HG03066 (cell line): Measurements from ENCODE around the gene SDR9C7.
"Not testable (repeated sequence)": the region's sequence is repeated elsewhere in the genome, so short reads cannot be mapped to it uniquely, and the experiment has no call there.

Source experiments
- ATAC-seq: cut with Tn5 transposase; IDR thresholded peaks from one replicate; pipeline ENCODE4 v1.9.1; 2021; ENCODE audit warnings: low read depth; ENCODE audit not compliant: unreplicated experiment

The SDR9C7 gene

DNA sequence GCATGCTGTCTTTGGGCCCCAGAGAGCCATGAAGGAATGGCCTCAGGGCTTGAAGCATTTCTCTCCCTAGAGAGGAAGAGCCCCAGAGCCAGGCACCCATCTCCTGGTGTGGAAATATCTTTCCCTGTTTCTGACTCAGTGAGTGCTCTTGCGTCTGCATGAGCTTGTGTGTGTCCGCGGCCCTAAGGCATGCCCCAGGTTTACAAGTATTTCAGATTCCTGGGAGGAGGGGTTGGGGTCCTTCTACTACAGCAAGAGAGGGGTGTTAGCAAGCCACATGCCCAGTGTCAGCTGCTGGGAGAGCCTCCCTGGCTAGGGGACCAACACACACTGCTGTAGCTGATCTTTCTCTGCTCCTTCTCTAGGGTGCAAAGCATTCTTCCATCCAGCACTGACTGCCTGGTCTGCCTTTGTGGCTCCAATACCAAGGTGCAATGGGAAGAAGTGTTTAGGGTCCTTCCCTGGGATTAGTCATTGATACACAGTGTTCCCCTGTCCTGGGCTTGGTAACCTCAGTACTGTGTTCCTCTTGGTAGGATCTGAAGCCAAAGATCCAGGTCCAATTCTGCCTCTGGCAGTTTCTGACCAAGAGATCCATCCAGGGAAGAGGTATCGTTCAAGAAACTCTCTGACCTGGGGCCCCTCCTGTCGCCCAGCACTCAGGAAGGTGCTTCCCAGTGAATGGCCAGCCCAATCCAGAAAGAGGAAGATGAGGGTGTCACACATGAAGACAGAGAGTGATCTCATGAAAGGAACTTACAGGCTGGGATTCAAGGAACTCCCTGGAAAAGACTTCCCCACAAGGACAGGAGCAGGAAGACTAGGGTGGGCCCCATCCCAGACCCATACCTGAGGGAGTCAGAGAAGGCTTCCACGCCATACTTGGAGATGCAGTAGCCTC is 20.1 kb upstream of the SDR9C7 start:
- no peak for ATAC-seq

DNA sequence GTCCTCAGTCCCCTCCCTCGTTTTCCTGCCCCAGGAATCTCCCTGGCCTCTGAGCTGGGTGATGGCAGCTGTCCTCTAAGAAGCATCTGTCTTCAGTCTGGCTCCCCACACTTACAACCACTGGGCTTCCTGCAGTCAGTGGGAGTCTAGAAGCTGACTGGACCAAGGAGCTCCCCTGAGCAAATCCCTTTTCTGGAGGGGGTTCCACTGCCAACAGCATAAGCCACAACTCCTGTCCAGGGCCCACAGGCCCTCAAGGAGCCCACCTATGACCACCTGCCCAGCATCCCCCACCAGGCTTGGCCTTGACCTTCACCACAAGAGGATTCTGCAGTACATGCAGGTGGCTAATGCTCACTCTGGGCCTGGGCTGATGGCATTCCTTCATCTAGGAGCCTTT is 19.1 kb upstream of the SDR9C7 start:
- ATAC-seq = no peak

DNA sequence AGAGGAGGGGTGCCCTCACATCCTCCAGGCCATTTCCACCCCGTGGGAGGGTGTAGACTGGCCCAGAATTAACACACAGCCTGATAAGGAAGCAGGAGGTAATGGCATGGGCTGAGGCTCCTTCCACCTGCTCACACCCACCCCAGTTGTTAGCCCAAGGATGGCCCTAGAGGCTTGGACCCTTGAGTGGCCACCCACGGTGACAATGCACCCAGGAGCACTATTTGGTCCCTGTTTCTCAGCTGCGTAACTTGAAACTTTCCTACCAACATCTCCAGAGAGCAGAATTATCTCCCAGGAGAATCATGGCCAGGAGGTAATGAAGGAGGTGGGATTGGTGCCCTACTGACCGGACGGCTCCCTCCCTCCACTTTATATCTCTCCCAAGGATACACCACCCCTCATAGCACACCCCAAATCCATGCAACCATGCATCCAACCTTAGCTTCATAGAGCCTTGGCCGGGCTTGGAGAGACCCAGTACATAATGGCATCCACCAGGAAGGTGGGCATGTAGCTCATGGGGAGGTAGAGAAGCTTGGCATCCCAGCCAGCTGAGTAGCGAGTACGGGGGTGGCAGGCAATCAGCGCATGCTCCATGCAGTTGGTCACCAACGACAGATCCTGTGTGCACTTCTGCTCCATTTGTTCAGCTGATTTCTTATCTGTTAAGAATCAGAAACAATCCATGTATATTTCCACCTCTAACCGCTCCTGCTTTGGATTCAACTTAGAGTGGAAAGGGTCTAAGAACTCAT is 17.6 kb upstream of the SDR9C7 start:
- no peak for ATAC-seq

DNA sequence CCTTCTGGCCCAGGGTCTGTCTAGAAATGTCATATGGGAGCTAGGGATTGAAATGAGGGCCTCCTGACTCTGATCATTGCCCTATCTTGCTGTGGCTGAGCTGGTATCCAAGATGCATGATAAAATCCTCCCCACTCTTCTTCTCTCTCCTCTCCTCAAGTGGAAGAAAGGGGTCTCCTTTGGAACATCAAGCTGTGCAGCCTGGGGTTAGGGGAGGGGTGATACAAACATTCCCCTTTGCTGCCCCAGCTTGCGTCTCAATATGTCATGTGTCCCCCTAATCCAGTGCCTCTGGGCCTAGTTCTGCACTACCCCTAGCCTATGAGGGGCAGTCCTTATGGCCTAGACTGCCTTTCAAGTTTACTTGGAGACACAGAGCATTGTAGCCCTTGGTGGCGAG is 14.7 kb upstream of the SDR9C7 start:
- ATAC-seq = no peak

DNA sequence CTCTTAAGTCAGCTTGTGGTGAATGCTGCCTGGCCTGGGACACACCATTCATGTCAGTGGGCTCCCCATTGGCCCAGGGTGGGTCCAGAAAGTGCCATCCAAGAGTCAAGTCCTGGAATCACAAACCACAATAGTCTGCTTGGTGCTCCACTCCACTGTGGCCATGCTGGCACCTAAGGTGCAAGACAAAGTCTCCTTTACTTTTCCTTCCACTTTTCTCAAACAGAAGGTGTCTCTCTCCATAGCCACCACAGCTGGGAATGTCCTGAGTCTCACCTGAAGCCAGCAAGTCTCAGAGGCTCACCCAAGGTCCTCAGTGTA is 14.2 kb upstream of the SDR9C7 start:
- ATAC-seq = no peak

DNA sequence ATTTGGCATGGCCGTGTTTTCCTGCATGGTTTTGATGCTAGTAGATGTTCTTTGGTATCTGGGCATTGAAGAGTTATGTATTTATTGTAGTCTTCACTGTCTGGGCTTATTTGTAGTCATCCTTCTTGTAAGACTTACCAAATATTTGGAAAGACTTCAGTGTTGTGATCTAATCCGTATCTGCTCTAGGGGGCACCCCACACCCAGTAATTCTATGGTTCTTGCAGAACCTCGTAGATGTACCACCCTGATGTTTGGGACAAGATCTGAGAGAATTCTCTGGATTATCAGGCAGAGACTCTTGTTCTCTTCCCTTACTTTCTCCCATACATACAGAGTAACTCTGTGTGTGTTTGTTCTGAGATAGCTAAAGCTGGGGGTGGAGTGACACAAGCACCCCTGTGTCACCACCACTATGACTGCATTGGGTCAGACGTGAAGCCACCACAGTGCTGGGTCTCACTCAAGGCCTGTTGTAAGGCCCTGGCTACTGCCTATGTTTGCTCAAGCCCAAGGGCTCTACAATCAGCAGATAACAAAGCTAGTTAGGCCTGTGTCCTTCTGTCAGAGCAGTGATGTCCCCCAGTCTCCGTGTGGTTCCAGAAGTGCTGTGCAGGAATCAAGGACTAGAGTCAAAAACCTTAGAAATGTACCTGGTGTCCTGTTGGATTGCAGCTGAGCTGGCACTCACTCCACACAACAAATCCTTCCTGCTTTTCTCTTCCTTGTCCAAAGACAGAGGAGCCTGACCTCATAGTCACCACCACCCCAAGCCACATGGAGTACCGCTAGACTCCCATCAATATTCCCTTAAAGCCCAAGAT is 13.6 kb upstream of the SDR9C7 start:
- ATAC-seq = no peak

DNA sequence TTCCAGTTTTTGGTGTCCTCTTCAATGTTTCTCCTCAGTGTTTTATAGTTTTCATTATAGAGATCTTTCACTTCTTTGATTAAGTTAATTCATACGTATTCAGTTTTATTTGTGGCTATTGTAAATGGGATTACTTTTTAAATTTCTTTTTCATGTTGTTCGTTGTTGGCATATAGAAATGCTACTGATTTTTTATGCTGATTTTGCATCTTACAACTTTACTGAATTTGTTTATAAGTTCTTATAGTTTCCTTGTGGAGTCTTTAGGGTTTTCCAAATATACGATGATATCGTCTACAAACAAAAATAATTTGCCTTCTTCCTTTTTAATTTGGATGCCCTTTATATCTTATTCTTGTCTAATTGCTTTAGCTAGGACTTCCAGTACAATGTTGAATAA is 9.7 kb upstream of the SDR9C7 start:
- no peak for ATAC-seq

DNA sequence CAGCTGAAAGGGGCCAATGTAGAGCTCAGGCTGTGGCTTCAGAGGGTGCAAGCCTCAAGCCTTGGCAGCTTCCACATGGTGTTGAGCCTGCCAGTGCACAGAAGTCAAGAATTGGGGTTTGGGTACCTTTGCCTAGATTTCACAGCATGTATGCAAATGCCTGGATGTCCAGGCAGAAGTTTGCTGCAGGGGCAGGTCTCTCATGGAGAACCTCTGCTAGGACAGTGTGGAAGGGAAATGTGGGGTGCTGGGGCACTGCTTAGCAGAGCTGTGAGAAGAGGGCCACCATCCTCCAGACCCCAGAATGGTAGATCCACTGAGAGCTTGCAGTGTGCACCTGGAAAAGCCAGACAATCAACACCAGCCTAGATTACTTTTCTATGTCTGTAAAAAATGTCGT is 9.2 kb upstream of the SDR9C7 start:
- not testable (repeated sequence) for ATAC-seq

DNA sequence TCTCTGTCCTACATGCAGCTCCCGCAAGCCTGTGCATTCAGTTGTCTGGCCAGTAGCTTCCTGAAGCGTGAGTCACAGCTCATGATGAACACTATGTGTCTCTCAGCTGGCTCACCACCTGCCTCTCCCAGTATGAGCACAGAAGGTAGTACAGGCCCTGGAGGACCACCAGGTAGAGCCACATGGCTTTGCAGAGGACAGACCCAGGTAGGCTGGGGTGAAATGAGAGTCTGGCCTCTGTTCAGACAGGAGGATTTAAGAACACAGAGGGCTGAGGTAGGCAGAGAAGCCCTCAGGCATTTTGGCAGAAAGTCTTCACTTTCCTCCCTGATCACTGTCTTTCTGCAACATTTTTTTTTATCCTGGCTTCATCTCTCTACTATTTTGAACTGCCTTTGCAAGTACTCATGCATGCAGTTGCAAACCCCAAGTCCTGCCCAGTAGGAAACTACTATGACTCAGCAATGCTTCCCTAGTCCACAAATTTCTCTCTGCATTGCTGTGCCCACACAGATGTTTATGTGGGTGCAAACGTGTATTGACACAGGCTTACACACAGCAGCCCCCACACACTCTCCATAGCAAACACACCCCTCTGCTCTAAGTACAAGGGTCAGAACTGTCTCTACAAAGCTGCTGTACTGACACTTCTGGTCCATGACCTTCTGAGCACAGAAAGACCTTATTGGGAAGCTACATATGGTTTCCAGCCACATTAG is 7.2 kb upstream of the SDR9C7 start:
- ATAC-seq = peak; percentile 78

DNA sequence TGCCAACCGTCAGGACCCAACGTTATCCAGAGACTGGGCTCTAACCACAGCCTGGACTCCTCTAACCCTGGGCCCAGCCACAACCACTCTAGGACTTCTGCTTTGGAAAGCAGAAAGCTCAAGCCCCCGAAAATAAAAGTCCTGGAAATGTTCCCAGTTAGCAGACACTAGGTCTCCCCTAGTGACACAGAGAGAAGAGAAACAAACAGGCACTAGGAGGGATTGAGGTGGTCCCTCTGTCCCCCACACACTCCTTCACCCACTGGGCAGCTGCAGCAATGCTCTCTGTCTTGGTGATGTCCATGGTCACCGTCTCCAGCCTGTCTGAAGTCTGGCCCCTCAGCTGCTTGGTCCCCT is 6.7 kb upstream of the SDR9C7 start:
- ATAC-seq = not testable (repeated sequence)

DNA sequence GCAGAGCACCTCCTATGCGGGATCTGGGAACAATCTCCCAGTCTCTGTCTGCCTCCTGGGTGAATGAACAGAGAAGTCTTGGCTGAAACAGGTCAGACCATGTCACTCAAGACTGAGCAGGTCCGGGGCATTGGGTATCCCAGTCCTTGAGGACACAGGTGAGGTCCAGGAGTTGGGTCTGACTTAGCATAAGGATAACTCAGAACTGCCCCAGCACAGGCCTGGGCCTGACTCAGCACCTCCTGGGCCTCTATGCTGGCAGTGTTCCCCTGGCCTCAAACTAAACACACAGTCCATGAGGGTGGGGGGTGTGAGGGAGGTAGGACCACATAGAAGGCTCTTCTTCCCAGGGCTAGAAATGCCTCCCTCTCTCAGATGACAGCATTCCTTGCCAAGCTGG is 1.5 kb upstream of the SDR9C7 start:
- no peak for ATAC-seq

DNA sequence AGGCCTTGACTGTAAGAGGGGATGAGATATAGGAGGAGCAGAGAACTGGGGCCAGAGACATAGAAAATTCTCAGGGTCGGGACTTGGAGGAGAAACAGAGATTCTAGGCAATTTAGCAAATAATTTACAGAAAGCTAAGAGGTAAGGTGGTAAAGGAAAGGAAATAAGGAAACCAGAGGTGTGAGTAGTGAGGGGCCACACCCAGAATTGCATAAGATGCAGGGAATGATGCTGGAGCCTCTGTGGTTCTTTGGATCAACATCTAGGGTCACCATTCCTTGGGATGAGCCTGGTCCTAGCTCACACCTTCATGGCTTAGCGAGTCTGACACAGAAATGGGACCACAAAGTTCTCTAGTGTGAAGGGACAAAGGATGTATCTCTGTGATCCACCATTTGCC is 949 bp upstream of the SDR9C7 start:
- no peak for ATAC-seq

DNA sequence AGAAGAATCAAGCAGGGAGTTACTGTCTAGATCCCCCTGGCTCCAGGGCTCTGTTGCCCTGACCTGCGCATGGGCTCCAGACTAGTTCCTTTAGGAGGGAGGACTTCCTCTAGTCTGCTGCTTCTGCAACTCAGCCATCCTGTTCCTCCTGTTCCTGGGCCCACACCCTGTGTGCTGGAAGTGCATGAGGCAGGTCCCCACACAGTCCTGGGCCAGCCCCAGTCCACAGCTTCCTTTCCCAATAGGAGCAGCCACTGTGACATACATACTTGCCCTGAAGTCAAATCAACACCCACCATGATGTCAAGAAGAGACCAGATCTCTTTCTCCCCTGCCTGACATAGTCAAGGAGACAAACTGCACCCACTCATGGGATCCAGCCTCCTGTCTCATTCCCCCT is 1.3 kb downstream of the SDR9C7 start:
- ATAC-seq = no peak

DNA sequence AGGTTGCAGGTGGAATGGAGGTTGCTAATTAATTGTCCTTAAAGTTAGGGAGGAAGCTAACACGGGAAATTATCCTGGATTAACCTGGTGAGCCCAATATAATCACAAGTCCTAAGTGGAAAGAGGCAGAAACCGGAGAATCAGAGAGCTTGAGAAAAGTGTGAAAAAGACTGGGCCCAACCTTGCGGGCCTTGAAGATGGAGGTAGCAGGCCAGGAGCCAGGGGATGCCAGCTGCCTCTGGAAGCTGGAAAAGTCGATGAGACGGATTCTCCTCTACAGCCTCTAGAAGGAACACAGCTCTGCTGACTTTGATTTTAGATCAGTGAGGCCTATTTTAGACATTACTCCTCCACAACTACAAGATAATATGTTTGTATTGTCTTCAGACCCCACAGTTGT is 2.1 kb downstream of the SDR9C7 start:
- no peak for ATAC-seq

DNA sequence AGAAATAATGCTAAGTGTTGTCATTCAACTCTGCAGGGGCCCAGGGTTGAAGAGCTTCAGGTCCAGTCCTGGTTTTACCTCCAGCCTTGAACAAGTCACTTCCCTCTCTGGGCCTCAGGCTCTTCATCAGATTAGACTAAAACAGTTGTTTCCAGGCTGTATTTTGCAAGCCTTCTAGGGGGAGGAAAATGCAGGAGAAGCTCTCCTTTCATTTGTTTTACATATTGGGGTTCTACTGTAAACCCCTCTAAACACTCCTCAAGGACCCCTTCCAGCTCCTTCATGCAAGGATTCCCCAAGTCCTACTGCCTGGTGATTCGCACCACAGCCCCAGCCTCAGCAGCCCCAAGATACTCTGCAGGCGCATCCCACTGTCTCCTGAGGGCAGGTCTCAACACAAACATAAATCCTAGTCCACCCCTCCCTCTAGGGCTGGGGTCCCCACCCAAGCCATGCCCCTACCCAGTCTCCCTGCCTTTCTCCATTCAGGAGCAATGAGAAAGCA is 2.7 kb downstream of the SDR9C7 start:
- ATAC-seq = no peak

DNA sequence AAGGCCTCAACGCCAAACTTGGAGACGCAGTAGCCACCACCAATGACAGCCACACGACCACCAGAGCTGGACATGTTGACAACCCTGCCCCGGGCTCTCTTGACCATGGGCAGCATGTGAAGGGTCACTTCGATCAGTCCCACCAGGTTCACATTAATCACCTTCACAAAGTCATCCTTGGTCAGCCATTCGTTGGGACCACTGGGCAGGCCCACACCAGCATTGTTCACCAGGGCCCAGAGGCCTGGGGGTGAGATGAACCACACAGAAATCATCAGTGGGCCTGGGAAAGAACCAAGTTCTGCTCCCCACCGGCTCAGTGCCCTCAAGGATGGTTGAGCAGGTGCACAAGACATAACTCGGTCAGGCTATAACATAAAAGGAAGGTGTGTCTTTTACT is 4.0 kb downstream of the SDR9C7 start:
- no peak for ATAC-seq

DNA sequence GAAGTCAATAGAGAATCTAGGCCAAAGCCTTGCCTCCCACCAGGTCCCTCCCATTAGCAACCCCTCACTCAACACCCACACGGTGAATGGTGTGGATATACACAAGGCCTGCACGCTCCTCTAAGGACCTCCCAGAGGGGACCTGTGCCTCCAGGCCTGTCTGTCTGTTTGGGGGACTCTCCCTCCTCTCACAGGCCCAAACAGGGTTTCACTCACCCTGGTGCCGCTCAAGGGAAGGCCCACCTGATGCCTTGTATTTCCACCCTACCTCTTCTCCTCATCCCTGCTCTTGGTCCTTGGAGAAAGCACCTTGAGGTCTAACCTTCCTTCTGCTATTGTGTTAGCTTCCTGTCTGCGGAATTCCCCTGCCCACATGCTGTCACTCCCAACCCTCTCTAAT is 4.4 kb downstream of the SDR9C7 start:
- ATAC-seq = no peak

DNA sequence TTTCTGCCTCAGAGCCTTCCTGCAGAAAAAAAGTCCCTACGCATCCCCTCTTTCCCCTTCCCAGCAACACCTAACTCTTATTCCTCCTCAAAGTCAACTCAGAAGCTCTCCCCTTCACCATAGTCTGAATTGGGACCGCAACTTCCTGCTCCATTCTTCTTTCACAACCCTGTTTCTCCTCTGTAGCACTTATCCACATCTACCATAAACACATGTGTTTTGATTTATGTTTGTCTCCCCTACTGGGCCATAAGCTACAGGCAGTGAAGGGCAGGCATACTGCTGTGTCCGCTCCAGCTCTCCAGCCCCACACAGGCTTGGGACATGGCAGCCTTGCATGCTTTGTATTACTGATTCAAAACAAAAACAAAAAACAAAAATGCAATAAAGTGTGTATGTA is 5.9 kb downstream of the SDR9C7 start:
- no peak for ATAC-seq

DNA sequence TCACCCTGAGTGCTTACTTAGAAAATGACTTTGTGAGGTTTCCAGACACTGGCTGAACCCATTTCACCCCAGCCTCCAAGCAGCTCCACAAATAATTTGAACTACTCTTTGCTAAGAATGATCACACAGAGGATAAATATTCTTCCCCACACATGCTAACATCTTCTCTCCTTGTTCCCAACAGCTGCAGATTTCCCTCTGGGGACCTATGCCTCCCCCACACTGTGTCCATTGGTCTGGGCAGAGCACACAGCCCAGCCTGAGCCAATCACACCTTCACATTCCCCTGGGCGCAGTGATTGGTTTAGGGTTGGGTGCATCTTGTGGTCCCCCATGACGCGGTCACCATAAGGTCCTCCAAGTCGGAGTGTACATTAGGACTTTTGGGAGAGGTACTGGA is 6.9 kb downstream of the SDR9C7 start:
- ATAC-seq = no peak

DNA sequence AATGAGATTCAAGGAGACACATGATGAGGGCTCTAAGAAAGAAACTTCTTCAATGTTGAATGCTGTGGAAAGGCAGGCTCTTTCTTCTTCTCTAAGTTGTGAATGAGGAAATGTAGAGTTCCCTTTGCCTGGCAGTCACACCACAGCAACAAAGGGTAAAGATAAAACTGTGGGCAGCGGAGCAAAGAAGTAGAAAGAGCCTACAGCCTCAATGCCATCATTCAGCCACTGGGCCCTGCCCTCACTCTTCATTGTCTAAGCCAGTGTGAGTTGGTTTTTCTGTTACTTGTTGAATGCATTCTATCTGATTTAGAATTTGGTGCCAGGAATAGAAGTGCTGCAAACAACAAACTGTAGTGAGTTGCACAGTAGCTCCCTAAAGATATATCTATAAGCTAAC is 12.2 kb downstream of the SDR9C7 start:
- ATAC-seq = no peak

DNA sequence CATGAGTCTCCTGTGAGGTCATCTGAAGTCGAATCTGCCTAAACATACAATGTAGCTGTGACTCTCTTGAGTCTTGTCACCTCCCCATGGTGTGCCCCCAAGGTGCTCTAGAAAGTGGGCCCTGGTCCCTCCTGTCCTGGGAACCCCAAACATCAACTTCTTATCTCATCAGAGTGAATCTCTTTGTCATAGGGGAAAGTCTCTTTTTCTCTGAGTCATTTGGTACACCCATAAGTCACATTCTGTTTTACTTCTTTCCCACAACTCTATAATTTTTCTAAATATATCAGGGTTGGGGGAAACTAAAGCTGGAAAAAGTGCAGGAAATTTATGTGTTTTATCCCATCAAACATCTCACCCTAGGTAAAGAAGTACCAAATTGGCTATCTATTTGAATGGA is 12.9 kb downstream of the SDR9C7 start:
- ATAC-seq = no peak
